Kidney capillary endothelial cell (primary cell): ENCODE data around the gene ZNF836.

Experiments used
- DNase-seq: peaks from one replicate; pipeline ENCODE4 v3.0.0-alpha.2; 2018; ENCODE audit warnings: low spot score

Gene ZNF836

DNA sequence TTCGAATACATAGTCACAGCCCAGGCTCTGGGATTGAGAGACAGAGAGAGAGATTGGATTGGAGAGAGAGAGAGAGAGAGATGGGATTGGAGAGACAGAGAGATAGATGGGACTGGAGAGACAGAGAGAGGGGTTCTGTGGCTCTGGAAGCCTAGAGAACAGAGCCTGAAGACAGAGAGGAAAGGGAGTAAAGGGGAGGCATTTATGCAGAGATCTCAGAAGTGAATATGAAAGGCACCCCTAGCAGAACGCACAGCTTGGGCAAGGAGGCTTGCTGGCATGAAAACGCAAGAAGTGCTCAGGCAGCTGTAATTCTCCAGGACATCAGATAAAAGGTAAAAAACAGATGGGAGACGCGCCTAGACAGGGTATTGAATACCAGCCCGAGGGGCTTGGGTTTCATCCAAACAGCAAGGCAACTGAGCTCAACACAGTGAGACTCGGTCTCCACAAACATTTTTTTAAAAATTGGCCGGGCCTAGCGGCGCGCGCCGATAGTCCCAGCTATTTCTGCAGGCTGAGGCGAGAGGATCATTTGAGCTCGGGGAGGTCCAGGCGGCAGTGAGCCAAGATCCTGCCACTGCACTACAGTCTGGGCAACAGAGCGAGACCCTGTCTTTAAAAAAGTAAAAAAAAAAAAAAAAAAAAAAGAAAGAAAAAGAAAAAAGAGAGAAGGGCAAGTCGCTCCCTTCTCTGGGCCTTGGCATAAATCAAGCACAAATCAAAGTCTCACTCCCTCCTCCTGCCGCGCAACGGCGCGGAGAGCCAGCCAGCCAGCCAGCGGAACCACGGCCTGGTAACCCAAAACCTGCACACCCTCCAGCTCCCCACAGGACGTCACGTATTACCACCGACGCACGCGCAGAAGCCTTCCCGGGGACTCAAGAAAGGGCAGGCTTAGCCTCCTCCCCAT is 17.7 kb upstream of the ZNF836 start:
- peak; percentile 26 for DNase-seq

DNA sequence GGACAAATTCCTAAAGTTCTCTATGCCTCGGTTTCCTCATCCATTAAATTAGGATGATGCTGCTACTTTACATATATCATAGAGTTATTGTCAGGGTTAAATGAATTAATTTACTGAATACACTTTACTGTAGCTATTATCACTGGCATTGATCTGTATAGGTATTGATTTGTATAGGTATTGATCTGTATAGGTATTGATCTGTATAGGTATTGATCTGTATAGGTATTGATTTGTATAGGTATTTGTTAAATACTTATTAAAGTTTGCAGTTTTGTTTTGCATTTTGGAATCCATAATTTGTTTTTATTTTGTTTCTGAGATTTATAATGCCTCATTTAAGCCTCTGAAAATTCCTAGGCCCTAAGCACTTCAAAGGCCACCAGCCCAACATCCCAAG is 16.0 kb upstream of the ZNF836 start:
- DNase-seq, result no peak

DNA sequence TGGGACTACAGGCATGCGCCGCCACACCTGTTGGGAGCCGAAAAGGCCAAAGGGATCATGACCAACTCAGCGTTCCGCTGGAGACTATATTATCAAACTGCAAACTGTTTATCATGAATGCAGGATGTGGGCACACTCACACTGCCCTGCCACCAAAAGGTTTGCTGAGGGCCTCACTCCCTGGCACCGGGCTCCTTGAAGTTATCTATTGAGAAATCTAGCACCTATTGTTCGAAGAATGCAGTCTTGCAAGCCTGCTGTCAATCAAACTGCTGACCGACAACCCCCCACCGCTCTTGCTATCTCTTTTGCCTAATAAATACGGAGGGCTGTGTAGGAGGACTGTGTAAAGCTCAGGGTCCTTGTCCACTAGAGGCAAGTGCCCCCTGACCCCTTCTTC is 5.2 kb upstream of the ZNF836 start:
- DNase-seq, result no peak

DNA sequence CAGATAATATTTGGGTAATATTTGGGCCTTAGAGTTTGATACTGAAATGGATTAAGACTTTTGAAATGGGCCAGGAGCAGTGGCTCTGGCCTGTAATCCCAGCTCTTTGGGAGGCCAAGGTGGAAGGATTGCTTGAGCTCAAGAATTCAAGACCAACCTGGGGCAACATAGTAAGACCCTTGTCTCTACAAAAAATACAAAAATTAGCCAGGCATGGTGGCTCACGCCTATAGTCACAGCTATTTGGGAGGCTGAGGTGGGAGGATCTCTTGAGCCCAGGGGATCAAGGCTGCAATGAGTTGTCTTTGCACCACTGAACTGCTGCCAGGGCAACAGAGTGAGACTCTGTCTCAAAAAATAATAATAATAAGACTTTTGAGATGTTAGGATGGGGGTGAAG is 926 bp upstream of the ZNF836 start:
- no peak for DNase-seq

DNA sequence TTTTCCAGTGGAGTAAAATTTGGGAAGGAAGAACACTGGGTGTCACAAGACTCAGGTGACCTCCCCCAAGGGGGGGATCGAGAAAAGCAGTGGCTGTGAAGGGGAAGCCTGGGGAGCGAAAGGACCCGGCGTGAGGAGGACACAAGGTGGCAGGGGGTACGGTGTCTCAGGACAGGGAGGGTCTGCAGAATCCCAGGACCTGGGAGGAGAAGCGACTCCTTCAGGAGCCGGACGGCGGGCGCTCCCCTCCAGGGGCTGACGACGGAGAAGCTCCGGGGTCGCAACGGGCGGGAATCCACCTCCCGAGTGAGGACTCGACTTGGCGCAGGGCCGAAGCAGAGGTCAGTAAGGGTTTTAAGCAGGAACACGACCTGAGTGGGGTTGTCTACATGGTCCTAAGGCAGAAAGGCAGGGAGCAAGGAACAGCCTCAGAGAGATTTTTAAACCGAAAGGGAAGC is 529 bp downstream of the ZNF836 start:
- DNase-seq, result peak; percentile 15

DNA sequence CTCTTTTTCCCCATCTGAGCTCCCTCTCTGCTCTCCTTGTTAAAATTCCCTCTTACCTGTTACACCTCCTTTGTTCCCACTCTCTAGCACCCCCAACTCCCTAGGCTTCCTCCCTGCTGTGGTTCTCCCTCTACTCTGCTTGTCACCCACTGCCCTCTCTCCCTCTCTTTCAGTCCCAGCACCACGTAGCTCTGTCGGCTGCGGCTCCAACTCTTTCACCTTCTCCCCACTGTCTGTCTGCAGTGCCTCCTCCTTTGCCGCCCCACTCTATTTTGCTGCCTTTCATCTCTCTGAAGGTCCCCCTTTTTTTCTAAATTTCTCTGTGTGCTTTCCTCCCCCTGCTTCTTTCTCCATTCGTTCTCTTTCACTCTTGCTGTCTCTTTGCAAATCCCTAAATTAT is 1.1 kb downstream of the ZNF836 start:
- DNase-seq, result no peak

DNA sequence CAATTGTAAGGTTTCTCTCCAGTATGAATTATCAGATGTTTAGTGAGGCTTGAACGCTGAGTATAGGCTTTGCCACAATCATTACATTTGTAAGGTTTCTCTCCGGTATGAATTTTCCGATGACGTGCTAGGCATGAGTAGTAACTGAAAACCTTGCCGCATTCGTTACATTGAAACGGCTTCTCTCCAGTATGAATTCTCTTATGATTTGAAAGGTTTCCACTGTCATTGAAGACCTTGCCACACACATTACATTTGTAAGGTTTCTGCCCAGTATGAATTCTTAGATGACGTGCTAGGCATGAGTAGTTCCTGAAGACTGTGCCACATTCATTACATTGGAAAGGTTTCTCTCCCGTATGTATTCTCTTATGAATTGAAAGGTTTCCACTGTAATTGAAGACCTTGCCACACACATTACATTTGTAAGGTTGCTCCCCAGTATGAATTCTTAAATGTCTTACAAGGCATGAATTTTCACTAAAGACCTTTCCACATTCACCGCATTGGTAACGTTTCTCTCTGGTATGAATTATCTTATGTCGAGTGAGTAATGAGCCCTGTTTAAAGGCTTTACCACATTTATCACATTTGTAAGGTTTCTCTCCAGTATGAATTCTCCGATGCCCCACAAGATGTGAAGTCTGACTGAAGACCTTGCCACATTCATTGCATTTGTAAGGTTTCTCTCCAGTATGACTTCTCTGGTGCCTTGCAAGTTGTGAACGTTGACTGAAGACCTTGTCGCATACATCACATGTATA is 15.6 kb downstream of the ZNF836 start:
- no peak for DNase-seq

DNA sequence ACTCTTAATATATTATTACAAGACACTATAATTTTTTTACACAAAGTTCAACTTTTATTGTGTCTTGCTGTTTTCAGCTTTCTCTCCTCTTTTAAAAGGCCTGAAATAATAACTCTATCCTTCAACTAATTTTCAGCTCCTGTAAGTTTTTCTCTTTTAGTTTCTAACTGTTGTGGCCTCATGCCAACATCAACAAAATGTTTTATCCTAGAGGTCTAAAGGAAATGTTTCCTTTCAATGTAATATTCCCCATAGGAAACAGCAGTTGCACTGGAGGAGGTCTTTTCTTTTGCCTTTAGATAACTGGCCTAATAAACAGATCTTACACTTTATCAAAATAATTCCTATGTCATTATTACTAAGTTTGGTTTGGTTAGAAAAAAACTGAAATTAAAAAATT is 23.2 kb downstream of the ZNF836 start:
- DNase-seq, result no peak

DNA sequence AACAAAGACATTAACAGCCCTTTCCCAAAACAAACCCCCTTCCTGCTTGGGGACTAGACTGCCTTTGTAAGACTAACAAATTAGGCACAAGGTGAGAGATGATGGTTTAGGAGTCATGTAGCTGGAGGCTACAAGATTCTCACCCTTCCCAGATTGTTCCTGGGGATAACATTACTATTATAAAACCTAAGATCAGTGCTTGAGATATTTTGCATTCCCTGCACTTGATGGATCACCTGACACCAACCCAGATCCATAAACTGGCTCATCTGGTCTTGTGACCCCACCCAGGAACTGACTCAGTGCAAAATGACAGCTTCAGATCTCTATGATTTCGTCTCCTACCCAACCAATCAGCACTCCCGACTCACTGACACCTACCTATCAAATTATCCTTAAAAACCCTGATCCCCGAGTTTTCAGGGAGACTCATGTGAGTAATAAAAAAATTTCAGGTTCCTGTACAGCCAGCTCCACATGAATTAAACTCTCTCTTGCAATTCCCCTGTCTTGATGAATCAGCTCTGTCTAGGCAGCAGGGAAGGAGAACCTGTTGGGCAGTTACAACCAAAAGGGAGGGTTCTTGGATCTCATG is 29.3 kb downstream of the ZNF836 start:
- no peak for DNase-seq

DNA sequence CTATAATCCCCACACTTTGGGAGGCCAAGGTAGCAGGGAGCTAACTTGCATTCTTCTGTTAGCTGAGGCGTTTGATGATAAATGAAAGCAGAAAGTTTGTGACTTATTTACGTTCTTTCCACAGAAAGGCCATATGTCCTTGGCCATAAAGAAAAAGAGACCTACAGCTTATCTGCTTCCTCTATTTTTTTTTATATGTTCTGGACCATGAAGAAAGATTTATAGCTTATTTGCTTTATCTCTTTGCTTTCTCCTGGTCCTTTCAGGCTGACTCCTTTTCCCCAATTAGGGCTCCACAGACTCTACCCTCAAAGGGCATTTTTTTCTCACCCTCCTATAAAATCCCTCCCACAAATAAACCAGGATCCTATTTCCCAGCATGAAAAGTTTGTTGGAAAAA is 30.2 kb downstream of the ZNF836 start:
- no peak for DNase-seq

DNA sequence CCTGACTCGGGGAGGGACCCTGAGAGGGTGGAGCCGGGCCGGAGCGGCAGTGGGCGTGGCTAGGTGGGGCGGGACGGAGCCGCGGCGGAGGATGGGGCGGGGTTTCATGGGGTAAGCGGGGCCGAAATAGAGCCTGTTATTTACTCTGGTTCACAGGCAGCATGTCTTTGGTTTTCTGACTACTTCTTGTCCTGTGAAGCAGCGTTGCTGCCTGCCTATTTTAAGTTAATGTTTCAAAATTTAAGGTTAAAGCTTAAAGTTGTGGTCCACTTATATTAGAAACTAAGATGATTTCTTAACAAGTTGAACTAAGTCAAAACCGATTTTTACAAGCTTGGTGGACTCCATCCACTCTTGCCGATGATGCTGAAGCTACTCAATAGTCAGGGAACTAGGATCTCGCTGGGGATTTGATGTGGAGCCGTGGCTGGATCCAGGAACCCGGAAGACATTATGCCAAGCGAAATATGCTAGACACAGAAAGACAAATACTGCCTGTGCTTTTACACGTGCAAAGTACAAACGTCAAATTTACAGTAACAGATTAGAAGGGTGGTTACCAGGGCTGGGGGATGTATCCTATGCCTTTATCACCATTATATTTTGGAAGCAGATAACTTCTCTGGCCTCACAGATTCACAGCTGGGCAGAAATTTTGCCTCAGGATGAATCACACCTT is 31.2 kb downstream of the ZNF836 start:
- no peak for DNase-seq

DNA sequence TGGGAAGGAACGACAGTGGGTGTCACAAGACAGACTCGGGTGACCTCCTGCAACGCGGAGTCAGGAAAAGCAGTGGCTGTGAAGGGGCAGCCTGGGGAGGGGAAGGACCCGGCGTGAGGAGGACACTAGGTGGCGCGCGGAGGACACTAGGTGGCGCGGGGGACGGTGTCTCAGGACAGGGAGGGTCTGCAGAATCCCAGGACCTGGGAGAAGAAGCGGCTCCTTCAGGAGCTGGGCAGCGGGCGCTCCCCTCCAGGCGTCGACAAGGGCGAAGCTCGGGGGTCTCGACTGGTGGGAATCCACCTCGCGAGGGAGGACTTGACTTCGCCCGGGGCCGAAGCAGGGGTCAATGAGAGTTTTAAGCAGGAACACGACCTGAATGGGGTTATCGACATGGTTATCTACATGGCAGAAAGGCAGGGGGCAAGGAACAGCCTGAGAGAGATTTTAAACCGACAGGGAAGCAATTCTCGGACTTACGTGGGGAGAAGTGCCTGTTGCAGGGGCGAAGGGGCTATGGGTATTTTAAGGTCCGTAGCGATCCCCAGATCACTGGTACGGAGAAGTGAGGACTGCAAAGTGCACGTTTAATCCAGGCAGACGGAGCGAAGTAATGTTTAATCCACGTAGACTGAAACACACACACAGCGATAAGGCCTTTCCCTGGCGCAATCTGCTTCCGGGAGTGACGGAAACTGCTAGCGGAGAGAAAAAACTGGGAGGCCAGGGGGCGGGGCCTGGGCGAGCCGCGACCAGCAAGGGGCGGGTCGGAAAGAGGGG is 32.0 kb downstream of the ZNF836 start, which contains the start of gene ZNF616:
Gene ZNF616 (minus strand): TSS at position 687 of the 780 bp plus-strand sequence. CDS start 9,426 bp downstream, outside the sequence.
- peak; percentile 91 for DNase-seq

DNA sequence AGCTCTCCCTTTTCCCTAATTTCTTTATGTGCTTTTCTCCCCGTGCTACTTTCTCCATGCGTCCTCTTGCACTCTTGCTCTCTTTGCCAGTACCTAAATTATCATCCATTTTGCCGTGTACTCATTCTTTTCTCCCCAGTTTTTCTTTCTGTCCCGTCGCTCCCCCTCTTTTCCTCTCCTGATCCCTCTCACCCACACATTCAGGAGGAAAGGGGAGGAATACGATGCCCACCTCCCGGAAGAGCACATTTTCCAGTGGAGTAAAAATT is 32.5 kb downstream of the ZNF836 start:
- no peak for DNase-seq

DNA sequence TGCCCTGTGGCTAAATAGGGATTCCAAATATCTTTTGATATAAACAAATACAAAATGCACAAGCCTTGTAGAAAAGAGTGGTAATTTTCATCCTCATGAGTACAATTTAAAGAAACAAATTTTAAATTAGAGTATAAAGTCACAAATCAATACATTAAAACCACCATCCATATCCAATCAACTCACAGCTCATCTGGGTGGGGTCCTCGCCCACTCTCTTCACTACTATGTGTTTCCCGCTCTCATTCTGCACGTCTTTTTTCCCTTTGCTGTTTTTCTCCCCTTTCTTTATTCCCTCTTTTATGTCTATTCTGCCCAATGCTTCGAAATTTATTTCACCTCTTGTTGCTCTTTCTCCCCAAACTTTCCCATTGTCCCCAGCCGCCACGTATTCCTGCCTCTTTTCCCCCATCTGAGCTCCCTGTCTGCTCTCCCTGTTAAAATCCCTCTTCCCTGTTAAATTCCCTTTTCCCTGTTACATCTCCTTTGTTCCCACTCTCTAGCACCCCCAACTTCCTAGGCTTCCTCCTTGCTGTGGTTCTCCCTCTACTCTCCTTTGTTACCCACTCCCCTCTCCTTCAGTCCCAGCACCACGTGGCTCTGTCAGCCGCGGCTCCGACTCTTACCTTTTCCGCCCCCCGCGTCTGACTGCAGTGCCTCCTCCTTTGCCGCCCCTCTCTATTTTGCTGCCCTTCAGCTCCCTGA is 33.0 kb downstream of the ZNF836 start:
- DNase-seq, result peak; percentile 10

DNA sequence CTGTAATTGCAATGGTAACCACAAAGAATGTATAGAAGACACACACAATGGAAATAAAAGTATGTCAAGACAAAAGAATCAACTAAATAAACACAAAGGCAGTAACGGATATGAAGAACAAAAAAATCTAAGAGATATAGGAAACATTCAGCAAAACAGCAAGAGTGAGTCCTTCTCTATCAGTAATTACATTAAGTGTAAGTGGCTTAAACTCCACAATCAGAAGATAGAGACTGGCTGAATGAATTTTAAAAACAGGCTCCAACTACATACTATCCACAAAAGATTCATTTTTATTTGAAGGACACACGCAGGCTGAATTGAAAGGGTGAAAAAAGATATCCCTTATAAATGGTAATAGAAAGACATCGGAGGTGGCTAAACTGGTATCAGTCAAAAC is 51.1 kb downstream of the ZNF836 start:
- no peak for DNase-seq

DNA sequence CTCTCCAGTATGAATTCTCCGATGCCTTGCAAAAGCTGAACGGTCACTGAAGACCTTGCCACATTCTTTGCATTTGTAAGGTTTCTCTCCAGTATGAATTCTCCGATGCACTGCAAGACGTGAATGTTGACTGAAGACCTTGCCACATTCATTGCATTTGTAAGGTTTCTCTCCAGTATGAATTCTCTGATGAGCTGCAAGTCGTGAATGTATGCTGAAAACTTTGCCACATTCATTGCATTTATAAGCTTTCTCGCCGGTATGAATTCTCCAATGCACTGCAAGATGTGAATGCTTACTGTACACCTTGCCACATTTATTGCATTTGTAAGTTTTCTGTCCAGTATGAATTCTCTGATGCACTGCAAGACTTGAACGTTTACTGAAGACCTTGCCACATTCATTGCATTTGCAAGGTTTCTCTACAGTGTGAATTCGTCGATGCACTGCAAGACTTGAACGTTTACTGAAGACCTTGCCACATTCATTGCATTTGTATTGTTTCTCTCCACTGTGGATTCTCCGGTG is 55.8 kb downstream of the ZNF836 start:
- DNase-seq, result no peak

DNA sequence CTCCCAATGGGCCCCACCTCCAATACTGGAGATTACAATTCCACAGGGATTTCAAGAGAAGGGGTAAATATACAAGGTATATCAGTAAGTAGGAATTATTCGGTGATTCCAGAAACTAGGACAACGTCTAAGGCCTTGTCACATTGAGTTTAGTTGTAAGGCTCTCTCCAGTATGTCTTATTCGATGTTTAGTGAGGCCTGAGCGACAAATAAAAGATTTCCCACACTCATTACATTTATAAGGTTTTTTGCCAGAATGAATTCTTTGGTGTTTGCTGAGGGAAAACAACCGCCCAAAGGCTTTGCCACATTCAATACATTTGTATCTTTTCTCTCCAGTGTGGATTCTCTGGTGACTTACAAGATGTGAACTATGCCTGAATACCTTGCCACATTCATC is 56.7 kb downstream of the ZNF836 start:
- no peak for DNase-seq

DNA sequence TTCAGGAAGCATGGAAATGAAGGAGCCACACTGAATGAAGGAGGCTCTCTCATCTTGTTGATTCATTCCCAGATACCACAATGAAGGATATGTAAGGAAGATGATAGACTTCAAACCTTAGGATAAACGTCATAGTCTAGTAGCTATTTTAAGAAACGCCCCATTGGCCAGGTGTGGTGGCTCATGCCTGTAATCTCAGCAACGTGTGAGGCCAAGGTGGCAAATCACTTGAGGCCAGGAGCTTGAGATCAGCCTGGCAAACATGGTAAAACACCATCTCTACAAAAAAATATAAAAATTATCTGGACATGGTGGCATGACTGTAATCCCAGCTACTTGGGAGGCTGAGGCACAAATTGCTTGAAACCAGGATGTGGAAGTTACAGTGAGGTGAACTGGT is 58.8 kb downstream of the ZNF836 start:
- DNase-seq, result no peak

DNA sequence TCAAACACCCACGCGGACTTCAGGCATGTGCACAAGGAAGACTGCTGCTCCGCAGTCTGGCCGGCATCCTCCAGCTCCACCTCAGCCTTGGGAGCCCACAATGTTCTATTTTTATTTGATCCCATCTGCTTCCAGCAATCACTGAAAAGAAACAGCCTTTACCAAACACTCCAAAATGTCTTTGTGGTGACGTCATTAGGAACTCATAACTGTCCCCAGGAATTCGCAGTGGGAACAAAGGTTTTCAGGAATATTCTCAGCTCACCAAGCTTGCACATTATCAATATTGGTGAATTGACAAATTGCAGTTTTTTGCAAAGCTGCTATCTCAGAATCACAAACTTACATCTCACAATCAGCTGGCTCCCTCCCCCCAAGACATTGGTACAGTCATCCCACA is 60.6 kb downstream of the ZNF836 start:
- DNase-seq, result no peak
